Loucy (cell line): ENCODE data around the gene C19orf85.

Experiments
- EZH2phosphoT487 ChIP-seq: fragments of 200-600 bp; IDR thresholded peaks from 2 replicates; pipeline ENCODE4 v1.6.1; 2018; ENCODE audit warnings: antibody characterized with exemption, mild to moderate bottlenecking, moderate library complexity, borderline replicate concordance
- TF ChIP-seq, protein P1 (sequence below): fragments of 200-600 bp; sonication (generic); conservative IDR thresholded peaks from 2 replicates; pipeline ENCODE4 v1.5.1; 2014; ENCODE audit warnings: mild to moderate bottlenecking, antibody characterized with exemption, low read length

DNA sequence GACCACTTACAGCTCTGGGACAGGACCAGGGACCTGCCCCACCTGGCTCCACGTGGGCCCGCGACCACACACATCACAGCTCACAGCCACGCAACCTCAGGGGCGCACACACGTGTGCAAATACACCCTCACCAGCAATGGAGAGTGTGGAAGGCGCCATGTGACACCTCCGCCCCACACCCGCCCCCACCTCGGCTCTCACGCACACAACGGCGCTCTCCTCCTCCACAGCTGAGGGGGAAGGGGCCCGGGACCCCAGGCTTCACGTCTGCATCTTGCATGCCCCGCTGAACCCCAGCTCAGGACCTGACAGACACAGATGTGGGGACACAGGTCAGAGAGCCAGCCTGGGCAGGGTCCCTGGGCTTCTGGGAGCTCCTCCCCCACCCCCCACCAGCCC lies 15.1 kb downstream of the C19orf85 start:
- TF ChIP-seq, protein P1, sequence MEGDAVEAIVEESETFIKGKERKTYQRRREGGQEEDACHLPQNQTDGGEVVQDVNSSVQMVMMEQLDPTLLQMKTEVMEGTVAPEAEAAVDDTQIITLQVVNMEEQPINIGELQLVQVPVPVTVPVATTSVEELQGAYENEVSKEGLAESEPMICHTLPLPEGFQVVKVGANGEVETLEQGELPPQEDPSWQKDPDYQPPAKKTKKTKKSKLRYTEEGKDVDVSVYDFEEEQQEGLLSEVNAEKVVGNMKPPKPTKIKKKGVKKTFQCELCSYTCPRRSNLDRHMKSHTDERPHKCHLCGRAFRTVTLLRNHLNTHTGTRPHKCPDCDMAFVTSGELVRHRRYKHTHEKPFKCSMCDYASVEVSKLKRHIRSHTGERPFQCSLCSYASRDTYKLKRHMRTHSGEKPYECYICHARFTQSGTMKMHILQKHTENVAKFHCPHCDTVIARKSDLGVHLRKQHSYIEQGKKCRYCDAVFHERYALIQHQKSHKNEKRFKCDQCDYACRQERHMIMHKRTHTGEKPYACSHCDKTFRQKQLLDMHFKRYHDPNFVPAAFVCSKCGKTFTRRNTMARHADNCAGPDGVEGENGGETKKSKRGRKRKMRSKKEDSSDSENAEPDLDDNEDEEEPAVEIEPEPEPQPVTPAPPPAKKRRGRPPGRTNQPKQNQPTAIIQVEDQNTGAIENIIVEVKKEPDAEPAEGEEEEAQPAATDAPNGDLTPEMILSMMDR: no peak
- no peak for TF ChIP-seq EZH2phosphoT487
